Measurements from ENCODE around the gene PBX3. TPM values are rescaled to one million over a fixed set of nuclear protein-coding genes. Genes with fewer than 3 reads are reported as not detected.

PBX3 gene
- total RNA-seq, 3 donors from 2014 or later (not counting 1 experiment from before 2014, with no cell fraction given), result 42.1 to 46.9 (median 44.6) TPM

DNA sequence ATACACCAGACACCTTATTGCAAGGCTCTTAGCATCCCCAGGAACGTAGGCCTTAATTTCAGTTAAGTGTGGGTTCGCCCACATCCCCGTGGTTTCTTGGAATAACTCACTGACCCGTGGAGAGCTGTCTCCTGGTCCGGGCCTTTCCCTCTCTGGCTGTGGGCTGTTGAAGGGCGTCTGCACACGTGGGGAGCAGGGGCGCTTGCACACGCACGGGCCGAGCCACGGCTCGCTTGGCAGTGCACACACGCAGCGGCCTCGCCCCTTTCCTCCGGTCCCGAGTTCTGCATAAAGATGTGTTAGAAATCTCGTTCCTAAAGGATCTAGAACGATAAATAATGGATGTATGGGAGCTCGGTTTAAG is 141.9 kb downstream of the PBX3 start:
- Histone ChIP-seq H3K36me3 (ENCODE audit: control insufficient read depth, insufficient read depth, low read length) (no peaks in the 10 kb centered on the region), H3K9me3 (ENCODE audit: control insufficient read depth, insufficient read depth, low read length) (no peaks in the 10 kb centered on the region), H3K4me1 (ENCODE audit: control insufficient read depth, insufficient read depth, low read length) (peaks cover 10% of the 10 kb centered on the region), H3K4me3 (ENCODE audit: low read length) (peak overlapping the region; percentile 23), H3K27ac (ENCODE audit: low read length) (no peak overlapping the region), H3K27me3 (ENCODE audit: control insufficient read depth, insufficient read depth, low read length) (peaks cover 8% of the 10 kb centered on the region)
- ATAC-seq (peak in 2 of 3 donors; percentile 34 to 38), DNase-seq (no peak)
- WGBS (ENCODE audit: insufficient coverage), result 33% methylated on average over 21 of the region's 21 CpGs
- peaks cover 4 to 8% of the 10 kb centered on the region in 2 donors for H3K27me3 Mint-ChIP-seq (ENCODE audit: low read depth in 2 of 2)
- H3K9me3 Mint-ChIP-seq, result no peaks in the 10 kb centered on the region
- intact Hi-C loops (cut with micrococcal nuclease), result no loop called here
- peak overlapping the region in 1 of 2 donors; percentile 70 for H3K27ac Mint-ChIP-seq
- H3K36me3 Mint-ChIP-seq, result no peaks in the 10 kb centered on the region
- TF ChIP-seq, protein P1, sequence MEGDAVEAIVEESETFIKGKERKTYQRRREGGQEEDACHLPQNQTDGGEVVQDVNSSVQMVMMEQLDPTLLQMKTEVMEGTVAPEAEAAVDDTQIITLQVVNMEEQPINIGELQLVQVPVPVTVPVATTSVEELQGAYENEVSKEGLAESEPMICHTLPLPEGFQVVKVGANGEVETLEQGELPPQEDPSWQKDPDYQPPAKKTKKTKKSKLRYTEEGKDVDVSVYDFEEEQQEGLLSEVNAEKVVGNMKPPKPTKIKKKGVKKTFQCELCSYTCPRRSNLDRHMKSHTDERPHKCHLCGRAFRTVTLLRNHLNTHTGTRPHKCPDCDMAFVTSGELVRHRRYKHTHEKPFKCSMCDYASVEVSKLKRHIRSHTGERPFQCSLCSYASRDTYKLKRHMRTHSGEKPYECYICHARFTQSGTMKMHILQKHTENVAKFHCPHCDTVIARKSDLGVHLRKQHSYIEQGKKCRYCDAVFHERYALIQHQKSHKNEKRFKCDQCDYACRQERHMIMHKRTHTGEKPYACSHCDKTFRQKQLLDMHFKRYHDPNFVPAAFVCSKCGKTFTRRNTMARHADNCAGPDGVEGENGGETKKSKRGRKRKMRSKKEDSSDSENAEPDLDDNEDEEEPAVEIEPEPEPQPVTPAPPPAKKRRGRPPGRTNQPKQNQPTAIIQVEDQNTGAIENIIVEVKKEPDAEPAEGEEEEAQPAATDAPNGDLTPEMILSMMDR (IDR thresholded peaks at IDR 0.05), result no peak
- peaks cover 8 to 10% of the 10 kb centered on the region in 2 donors for H3K4me1 Mint-ChIP-seq
- peak overlapping the region; percentile 81 for H3K4me3 Mint-ChIP-seq

DNA sequence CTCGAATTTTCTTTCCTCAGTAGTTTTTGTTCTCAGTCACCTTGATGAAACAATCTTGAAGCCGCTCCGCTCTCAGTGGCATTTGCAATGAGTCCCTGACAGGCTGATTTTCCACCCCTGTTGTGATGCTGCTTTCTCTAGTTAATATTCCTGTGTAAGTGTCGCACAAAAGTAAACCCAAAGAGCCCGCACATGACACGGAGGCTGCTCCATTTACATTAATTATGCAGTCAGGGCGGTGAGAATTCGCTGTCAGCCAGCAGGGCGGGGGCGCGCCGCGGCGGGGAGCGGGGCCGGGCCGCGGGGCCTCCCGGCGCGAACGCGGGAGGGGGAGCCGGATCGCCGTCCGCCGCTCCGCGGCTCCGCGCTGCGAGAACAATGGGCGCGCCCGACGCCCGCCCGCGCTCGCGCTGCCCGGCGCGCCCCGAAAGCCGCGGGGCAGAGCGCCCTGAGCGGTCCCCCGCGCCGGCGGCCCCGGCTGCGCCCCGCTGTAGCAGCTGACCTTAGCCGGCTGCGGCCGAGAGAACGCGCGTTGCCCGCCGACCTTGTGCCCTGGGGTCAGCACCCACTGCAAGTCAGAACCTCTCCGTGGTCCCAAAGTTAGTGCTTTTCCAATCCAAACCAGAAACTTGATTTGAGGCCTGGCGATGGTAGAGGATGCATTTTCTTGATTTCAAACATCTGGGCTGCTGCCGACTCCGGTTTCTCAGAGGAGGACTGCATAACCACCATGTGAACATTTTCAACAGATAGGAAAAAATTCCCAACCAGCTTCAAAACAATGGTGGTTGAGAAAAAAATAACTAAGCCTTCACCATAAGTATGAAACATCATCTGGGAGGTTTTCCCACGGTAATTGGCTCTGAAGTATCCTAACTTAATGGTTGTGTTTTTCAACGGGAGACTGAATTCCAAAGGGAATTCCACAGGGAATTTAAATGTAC is 142.6 kb downstream of the PBX3 start:
- Histone ChIP-seq H3K4me3 (ENCODE audit: low read length) (peak overlapping the region; percentile 23), H3K27me3 (ENCODE audit: control insufficient read depth, insufficient read depth, low read length) (peaks cover 8% of the 10 kb centered on the region), H3K9me3 (ENCODE audit: control insufficient read depth, insufficient read depth, low read length) (no peaks in the 10 kb centered on the region), H3K36me3 (ENCODE audit: control insufficient read depth, insufficient read depth, low read length) (no peaks in the 10 kb centered on the region), H3K27ac (ENCODE audit: low read length) (no peak overlapping the region), H3K4me1 (ENCODE audit: control insufficient read depth, insufficient read depth, low read length) (peaks cover 10% of the 10 kb centered on the region)
- intact Hi-C loops (cut with micrococcal nuclease), result no loop called here
- WGBS (ENCODE audit: insufficient coverage), result under 1% methylated on average over 67 of the region's 71 CpGs
- H3K4me3 Mint-ChIP-seq, result peak overlapping the region; percentile 82
- H3K27ac Mint-ChIP-seq, result peak overlapping the region in 1 of 2 donors; percentile 70
- DNase-seq (peak; percentile 45 to 62), ATAC-seq (peak; percentile 86 to 94 (median 94))
- peaks cover 10 to 11% of the 10 kb centered on the region in 2 donors for H3K4me1 Mint-ChIP-seq
- no peaks in the 10 kb centered on the region for H3K36me3 Mint-ChIP-seq
- H3K27me3 Mint-ChIP-seq (ENCODE audit: low read depth in 2 of 2), result peaks cover 4 to 8% of the 10 kb centered on the region in 2 donors
- TF ChIP-seq, protein P1 (IDR thresholded peaks at IDR 0.05), result no peak
- no peaks in the 10 kb centered on the region for H3K9me3 Mint-ChIP-seq

DNA sequence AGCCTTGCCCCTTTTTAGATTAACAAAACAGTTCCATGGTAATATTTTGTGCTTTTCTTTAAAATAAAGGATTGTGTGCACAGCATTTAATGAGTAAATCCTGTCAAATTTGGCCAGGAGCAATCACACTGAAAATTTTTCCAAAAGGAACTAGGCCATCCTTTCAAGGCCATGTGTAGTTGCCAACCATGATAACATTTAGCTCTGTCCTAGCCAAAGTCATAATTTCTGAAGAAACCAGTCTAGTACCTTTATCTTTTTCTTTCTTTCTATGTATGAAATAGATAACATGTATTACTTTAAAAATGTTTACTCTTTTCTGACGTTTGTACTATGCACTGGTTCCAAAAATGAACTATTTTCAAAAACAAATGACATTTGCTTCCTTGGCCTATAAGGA is 143.7 kb downstream of the PBX3 start:
- ATAC-seq, result no peak
- peaks cover 4 to 8% of the 10 kb centered on the region in 2 donors for H3K27me3 Mint-ChIP-seq (ENCODE audit: low read depth in 2 of 2)
- H3K4me1 Mint-ChIP-seq, result peaks cover 10 to 13% of the 10 kb centered on the region in 2 donors
- Histone ChIP-seq H3K4me3 (ENCODE audit: low read length) (no peak overlapping the region), H3K27me3 (ENCODE audit: control insufficient read depth, insufficient read depth, low read length) (peaks cover 8% of the 10 kb centered on the region), H3K36me3 (ENCODE audit: control insufficient read depth, insufficient read depth, low read length) (no peaks in the 10 kb centered on the region), H3K9me3 (ENCODE audit: control insufficient read depth, insufficient read depth, low read length) (no peaks in the 10 kb centered on the region), H3K27ac (ENCODE audit: low read length) (no peak overlapping the region), H3K4me1 (ENCODE audit: control insufficient read depth, insufficient read depth, low read length) (peaks cover 10% of the 10 kb centered on the region)
- TF ChIP-seq, protein P1 (IDR thresholded peaks at IDR 0.05), result no peak
- intact Hi-C loops (cut with micrococcal nuclease), result no loop called here
- H3K9me3 Mint-ChIP-seq, result no peaks in the 10 kb centered on the region
- H3K36me3 Mint-ChIP-seq, result no peaks in the 10 kb centered on the region
- H3K4me3 Mint-ChIP-seq, result peak overlapping the region; percentile 82
- no peak for DNase-seq
- no CpG with 5 or more reads among the region's 1 CpG for WGBS (ENCODE audit: insufficient coverage)
- no peak overlapping the region for H3K27ac Mint-ChIP-seq

All from natural killer cell (primary cell).